ENCODE measurements around the gene DIPK1C.

The DIPK1C gene

DNA sequence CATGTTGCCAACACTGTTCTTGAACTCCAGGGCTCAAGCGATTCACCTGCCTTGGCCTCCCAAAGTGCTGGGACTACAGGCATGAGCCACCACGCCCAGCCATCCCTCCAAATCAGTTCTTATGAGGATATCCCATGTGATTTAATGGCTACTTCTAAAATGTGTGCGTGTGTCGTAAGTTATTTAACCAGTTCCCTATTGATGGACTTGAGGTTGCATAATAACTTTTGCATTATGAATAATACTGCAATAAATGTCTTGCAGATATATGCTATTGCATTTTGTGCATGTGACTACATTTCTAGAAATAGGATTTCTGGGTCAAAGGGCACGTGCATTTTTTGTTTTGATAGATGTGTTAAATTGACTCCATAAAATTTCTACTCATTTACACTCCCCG lies 19.0 kb downstream of the DIPK1C start:
- TF ChIP-seq, protein P1, sequence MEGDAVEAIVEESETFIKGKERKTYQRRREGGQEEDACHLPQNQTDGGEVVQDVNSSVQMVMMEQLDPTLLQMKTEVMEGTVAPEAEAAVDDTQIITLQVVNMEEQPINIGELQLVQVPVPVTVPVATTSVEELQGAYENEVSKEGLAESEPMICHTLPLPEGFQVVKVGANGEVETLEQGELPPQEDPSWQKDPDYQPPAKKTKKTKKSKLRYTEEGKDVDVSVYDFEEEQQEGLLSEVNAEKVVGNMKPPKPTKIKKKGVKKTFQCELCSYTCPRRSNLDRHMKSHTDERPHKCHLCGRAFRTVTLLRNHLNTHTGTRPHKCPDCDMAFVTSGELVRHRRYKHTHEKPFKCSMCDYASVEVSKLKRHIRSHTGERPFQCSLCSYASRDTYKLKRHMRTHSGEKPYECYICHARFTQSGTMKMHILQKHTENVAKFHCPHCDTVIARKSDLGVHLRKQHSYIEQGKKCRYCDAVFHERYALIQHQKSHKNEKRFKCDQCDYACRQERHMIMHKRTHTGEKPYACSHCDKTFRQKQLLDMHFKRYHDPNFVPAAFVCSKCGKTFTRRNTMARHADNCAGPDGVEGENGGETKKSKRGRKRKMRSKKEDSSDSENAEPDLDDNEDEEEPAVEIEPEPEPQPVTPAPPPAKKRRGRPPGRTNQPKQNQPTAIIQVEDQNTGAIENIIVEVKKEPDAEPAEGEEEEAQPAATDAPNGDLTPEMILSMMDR (IDR thresholded peaks at IDR 0.05; ENCODE audit: insufficient read depth, low read length, poor library complexity, severe bottlenecking) = no peak
- TF ChIP-seq EZH2phosphoT487 (conservative IDR thresholded peaks at IDR 0.05; ENCODE audit: low read length) = no peak
- Histone ChIP-seq H3K9me3 (ENCODE audit: insufficient read depth, low read length) (no peaks in the 10 kb centered on the region), H3K9me2 (replicated peaks; ENCODE audit: insufficient read depth, low read length) (no peaks in the 10 kb centered on the region), H3K36me3 (ENCODE audit: low read length) (no peaks in the 10 kb centered on the region), H3F3A (ENCODE audit: insufficient read depth) (no peaks in the 10 kb centered on the region), H2AFZ (ENCODE audit: low read depth, low read length, severe bottlenecking) (no peak overlapping the region), H3K27me3 (ENCODE audit: low read length) (no peaks in the 10 kb centered on the region), H3K9ac (ENCODE audit: low read length) (no peak overlapping the region), H3K4me2 (ENCODE audit: low read depth, low read length, poor library complexity, severe bottlenecking) (no peak overlapping the region), H3K27ac (ENCODE audit: low read depth, low read length) (no peak overlapping the region), H3K4me3 (ENCODE audit: insufficient read depth, low read length, poor library complexity, severe bottlenecking) (no peak overlapping the region), H4K20me1 (ENCODE audit: low read depth, low read length) (no peaks in the 10 kb centered on the region), H3K79me2 (ENCODE audit: insufficient read depth, low read length) (no peaks in the 10 kb centered on the region)

DNA sequence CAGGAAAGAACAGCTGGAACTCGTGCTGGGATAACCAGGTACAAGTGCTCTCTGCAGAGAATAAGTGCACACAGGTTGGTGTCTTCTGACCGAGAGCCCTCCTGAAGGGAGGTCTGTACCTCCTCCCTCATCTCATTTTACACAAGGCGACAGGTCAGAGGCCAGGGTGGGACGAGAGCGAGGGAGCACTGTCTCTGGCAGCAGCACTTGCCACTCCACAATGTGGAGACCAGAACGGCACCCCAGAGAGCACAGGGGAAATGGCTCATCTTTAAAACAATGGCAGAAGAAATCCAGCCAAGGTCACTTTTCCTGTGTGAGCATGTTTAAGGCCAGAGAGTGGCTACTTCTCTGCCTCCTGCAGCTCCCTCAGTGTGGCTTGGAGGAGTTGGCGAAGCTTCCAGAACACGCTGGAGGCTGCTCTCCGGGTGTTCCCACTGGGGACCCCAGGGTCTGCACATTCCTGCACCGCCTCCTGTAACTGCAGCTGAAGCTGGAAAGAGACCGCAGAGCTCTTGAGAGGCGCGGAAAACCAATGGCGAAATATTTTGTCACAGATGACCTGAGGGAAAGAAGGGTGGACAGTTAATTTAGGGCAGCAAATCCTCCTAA lies 20.8 kb downstream of the DIPK1C start:
- H3K4me2 ChIP-seq (ENCODE audit: low read depth, low read length, poor library complexity, severe bottlenecking) = no peak overlapping the region
- no peaks in the 10 kb centered on the region for H3K27me3 ChIP-seq (ENCODE audit: low read length)
- no peak overlapping the region for H2AFZ ChIP-seq (ENCODE audit: low read depth, low read length, severe bottlenecking)

DNA sequence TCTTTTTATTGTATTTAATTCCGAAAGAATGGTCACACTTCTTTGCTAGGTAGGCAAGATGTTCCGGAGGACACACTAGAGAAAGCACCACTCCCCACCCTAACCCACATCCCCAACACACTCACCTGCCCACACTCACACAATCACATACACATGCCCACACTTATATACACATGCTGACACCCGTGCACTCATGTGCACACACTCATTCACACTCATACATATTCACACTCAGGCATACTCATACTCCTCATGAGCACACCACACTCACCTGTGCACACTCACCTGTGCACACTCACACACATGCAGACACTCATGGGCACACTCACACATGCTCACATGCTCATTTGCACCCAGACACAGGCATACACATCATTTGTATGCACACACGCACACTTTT lies 21.4 kb downstream of the DIPK1C start:
- H3K4me2 ChIP-seq (ENCODE audit: low read depth, low read length, poor library complexity, severe bottlenecking) = no peak overlapping the region
- H3K9me3 ChIP-seq (ENCODE audit: insufficient read depth, low read length) = no peaks in the 10 kb centered on the region
- TF ChIP-seq, protein P1 (IDR thresholded peaks at IDR 0.05; ENCODE audit: insufficient read depth, low read length, poor library complexity, severe bottlenecking) = no peak
- no peak for TF ChIP-seq EZH2phosphoT487 (conservative IDR thresholded peaks at IDR 0.05; ENCODE audit: low read length)
- no peaks in the 10 kb centered on the region for H3K36me3 ChIP-seq (ENCODE audit: low read length)
- H4K20me1 ChIP-seq (ENCODE audit: low read depth, low read length) = no peaks in the 10 kb centered on the region
- no peaks in the 10 kb centered on the region for H3K9me2 ChIP-seq (replicated peaks; ENCODE audit: insufficient read depth, low read length)
- no peaks in the 10 kb centered on the region for H3K27me3 ChIP-seq (ENCODE audit: low read length)
- H2AFZ ChIP-seq (ENCODE audit: low read depth, low read length, severe bottlenecking) = no peak overlapping the region
- H3K4me3 ChIP-seq (ENCODE audit: insufficient read depth, low read length, poor library complexity, severe bottlenecking) = no peak overlapping the region
- H3K79me2 ChIP-seq (ENCODE audit: insufficient read depth, low read length) = no peaks in the 10 kb centered on the region
- H3K27ac ChIP-seq (ENCODE audit: low read depth, low read length) = no peak overlapping the region
- no peaks in the 10 kb centered on the region for H3F3A ChIP-seq (ENCODE audit: insufficient read depth)
- H3K9ac ChIP-seq (ENCODE audit: low read length) = no peak overlapping the region

More for the DNA sequence above, 20.8 kb downstream of the DIPK1C start:
- H3K27ac ChIP-seq (ENCODE audit: low read depth, low read length) = no peak overlapping the region
- no peaks in the 10 kb centered on the region for H4K20me1 ChIP-seq (ENCODE audit: low read depth, low read length)
- no peak overlapping the region for H3K9ac ChIP-seq (ENCODE audit: low read length)
- TF ChIP-seq EZH2phosphoT487 (conservative IDR thresholded peaks at IDR 0.05; ENCODE audit: low read length) = no peak
- TF ChIP-seq, protein P1 (IDR thresholded peaks at IDR 0.05; ENCODE audit: insufficient read depth, low read length, poor library complexity, severe bottlenecking) = no peak
- no peaks in the 10 kb centered on the region for H3K36me3 ChIP-seq (ENCODE audit: low read length)
- no peaks in the 10 kb centered on the region for H3K9me3 ChIP-seq (ENCODE audit: insufficient read depth, low read length)
- H3F3A ChIP-seq (ENCODE audit: insufficient read depth) = no peaks in the 10 kb centered on the region
- no peaks in the 10 kb centered on the region for H3K79me2 ChIP-seq (ENCODE audit: insufficient read depth, low read length)
- H3K9me2 ChIP-seq (replicated peaks; ENCODE audit: insufficient read depth, low read length) = no peaks in the 10 kb centered on the region
- no peak overlapping the region for H3K4me3 ChIP-seq (ENCODE audit: insufficient read depth, low read length, poor library complexity, severe bottlenecking)

Data from SU-DHL-6 (cell line).